Measurements from ENCODE around the gene ZMPSTE24. TPM values are rescaled to one million over a fixed set of nuclear protein-coding genes. Genes with fewer than 3 reads are reported as not detected.
A peak's percentile ranks its signal among the peaks of the same experiment; 100 is the strongest.

ZMPSTE24 gene
- total RNA-seq, 1 experiment from 2014 or later, result 65.4 TPM

GRCh38 chr1:40291293-40291692, 33.3 kb downstream of the ZMPSTE24 start:
- BruUV-seq (replicated peaks), result no TSS peak
- POLR2A ChIA-PET, result no interaction called here
- in situ Hi-C loops (cut with HindIII; ENCODE audit: low pct_unique_long_range_greater_than_20kb, low sequenced_read_pairs) (no loop called here), intact Hi-C loops (cut with micrococcal nuclease; ENCODE audit: unreplicated experiment) (no loop called here)
- CTCF ChIA-PET, result no interaction called here
- no peak for ATAC-seq
- no peaks in the 10 kb centered on the region for H3K4me1 ChIP-seq (ENCODE audit: control insufficient read depth, insufficient read depth, low read length)
- H3K9me3 ChIP-seq (ENCODE audit: control insufficient read depth, insufficient read depth, low read depth, low read length), result no peaks in the 10 kb centered on the region
- H3K27me3 ChIP-seq (ENCODE audit: control insufficient read depth, insufficient read depth, low read length), result no peaks in the 10 kb centered on the region
- DNase-seq (ENCODE audit: low read depth, low spot score), result no peak
- H3K36me3 ChIP-seq (ENCODE audit: control insufficient read depth, insufficient read depth, low read length), result peaks cover 7% of the 10 kb centered on the region; the same call in 1 of the 2 replicates
- TF ChIP-seq TCF7L2 (IDR thresholded peaks at IDR 0.05; ENCODE audit: low read depth, low read length) (no peak), SIN3A (IDR thresholded peaks at IDR 0.05; ENCODE audit: borderline replicate concordance, insufficient read depth, low read depth, low read length) (no peak), CTCF (IDR thresholded peaks at IDR 0.05) (no peak), POLR2AphosphoS5 (IDR thresholded peaks at IDR 0.05; ENCODE audit: low read depth, low read length) (no peak)
- TF ChIP-seq, protein P1, sequence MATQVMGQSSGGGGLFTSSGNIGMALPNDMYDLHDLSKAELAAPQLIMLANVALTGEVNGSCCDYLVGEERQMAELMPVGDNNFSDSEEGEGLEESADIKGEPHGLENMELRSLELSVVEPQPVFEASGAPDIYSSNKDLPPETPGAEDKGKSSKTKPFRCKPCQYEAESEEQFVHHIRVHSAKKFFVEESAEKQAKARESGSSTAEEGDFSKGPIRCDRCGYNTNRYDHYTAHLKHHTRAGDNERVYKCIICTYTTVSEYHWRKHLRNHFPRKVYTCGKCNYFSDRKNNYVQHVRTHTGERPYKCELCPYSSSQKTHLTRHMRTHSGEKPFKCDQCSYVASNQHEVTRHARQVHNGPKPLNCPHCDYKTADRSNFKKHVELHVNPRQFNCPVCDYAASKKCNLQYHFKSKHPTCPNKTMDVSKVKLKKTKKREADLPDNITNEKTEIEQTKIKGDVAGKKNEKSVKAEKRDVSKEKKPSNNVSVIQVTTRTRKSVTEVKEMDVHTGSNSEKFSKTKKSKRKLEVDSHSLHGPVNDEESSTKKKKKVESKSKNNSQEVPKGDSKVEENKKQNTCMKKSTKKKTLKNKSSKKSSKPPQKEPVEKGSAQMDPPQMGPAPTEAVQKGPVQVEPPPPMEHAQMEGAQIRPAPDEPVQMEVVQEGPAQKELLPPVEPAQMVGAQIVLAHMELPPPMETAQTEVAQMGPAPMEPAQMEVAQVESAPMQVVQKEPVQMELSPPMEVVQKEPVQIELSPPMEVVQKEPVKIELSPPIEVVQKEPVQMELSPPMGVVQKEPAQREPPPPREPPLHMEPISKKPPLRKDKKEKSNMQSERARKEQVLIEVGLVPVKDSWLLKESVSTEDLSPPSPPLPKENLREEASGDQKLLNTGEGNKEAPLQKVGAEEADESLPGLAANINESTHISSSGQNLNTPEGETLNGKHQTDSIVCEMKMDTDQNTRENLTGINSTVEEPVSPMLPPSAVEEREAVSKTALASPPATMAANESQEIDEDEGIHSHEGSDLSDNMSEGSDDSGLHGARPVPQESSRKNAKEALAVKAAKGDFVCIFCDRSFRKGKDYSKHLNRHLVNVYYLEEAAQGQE (IDR thresholded peaks at IDR 0.05; ENCODE audit: insufficient read depth in 1 of 2, low read depth in 2 of 2, low read length in 1 of 2), result no peak
- no peak overlapping the region for H3K4me3 ChIP-seq (ENCODE audit: low read depth in 2 of 2, low read length in 2 of 2)
- no peak overlapping the region for H3K27ac ChIP-seq (ENCODE audit: low read length)

DNA sequence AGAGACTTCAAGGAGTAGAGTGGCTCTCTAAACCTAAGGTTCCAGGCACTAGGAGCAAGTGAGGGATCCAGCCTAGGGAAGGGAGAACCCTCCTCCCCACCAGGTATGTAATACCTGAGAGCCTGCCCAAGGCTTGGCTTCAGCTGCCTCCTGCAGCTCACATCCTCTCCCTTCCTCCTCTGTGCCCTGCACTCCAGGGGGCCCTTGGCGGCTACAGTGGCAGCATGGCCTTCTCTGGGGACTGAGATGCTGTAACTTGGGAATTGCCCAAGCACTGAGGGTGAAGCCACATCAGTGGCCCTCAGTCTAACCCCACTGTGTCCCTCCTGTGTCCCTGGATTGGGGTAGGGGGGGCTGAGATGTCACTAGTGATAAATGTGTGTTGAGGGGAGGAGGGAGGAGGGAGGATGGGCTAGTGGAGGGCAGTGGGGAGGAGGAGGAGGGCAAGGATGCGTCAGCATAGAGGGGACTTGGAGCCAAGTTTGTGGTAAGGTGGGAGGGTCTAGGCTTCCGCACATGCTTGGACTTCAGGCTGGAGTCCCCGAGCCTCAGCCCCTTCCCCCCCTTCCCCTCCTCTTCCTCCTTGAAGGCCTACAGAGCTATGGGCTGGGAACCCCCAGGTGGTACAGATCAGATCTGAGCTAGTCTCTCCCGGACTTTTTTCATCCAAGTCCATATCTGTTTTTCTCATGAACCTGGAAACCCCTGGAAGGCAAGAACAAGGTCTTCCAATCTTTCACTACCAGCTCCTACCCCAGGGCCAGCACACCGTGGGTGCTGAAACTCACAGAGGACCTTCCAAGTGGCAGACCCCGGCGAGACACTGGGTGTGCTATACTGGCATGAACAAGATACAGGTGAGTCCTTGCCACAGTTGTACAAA, 41.6 kb downstream of the ZMPSTE24 start:
- POLR2A ChIA-PET, result no interaction called here
- intact Hi-C loops (cut with micrococcal nuclease; ENCODE audit: unreplicated experiment) (no loop called here), in situ Hi-C loops (cut with HindIII; ENCODE audit: low pct_unique_long_range_greater_than_20kb, low sequenced_read_pairs) (no loop called here)
- no peaks in the 10 kb centered on the region for H3K9me3 ChIP-seq (ENCODE audit: control insufficient read depth, insufficient read depth, low read depth, low read length)
- no peaks in the 10 kb centered on the region for H3K4me1 ChIP-seq (ENCODE audit: control insufficient read depth, insufficient read depth, low read length)
- no peak overlapping the region for H3K27ac ChIP-seq (ENCODE audit: low read length)
- H3K36me3 ChIP-seq (ENCODE audit: control insufficient read depth, insufficient read depth, low read length), result no peaks in the 10 kb centered on the region
- ATAC-seq, result peak; percentile 25; the same call in 1 of the 2 replicates
- no TSS peak for BruUV-seq (replicated peaks)
- no peak for DNase-seq (ENCODE audit: low read depth, low spot score)
- H3K4me3 ChIP-seq (ENCODE audit: low read depth in 2 of 2, low read length in 2 of 2), result no peak overlapping the region
- H3K27me3 ChIP-seq (ENCODE audit: control insufficient read depth, insufficient read depth, low read length), result no peaks in the 10 kb centered on the region
- CTCF ChIA-PET, result no interaction called here
- TF ChIP-seq, protein P1 (IDR thresholded peaks at IDR 0.05; ENCODE audit: insufficient read depth in 1 of 2, low read depth in 2 of 2, low read length in 1 of 2), result no peak
- TF ChIP-seq SIN3A (IDR thresholded peaks at IDR 0.05; ENCODE audit: borderline replicate concordance, insufficient read depth, low read depth, low read length) (no peak), TCF7L2 (IDR thresholded peaks at IDR 0.05; ENCODE audit: low read depth, low read length) (no peak), CTCF (IDR thresholded peaks at IDR 0.05) (no peak), POLR2AphosphoS5 (IDR thresholded peaks at IDR 0.05; ENCODE audit: low read depth, low read length) (no peak)
